ENCODE measurements around the gene TDRD9.

Gene TDRD9

DNA sequence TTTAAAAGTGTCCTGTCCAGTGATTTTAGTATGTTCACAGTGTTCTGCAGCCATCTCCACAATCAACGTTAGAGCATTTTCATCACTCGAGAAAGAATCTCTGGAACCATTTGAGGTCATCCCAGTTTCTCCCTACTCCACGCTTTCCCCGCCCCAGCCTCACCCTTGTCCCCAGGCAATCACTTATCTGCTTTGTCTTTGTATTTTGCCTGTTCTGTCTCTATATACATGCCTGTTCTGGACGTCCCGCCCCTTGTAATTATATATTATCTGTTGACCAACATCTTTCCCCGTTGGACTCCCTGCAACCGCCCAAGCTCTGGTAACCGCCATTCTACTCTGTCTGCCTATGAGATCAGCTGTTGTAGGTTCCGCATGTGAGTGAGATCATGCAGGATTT lies 135.7 kb downstream of the TDRD9 start:
- H3K4me3 ChIP-seq (ENCODE audit: insufficient read depth, low read depth, low read length), result no peak overlapping the region
- no peaks in the 10 kb centered on the region for H3K4me1 ChIP-seq (ENCODE audit: control insufficient read depth, insufficient read depth, low read length)
- H3K27ac ChIP-seq (ENCODE audit: insufficient read depth, low read depth, low read length, poor library complexity, severe bottlenecking), result no peak overlapping the region
- WGBS, 2 experiments, result 89 to 93% methylated on average over 9 of the region's 10 CpGs
- H3K36me3 ChIP-seq (ENCODE audit: control insufficient read depth, insufficient read depth, low read length), result no peaks in the 10 kb centered on the region
- H3K27me3 ChIP-seq (ENCODE audit: control insufficient read depth, insufficient read depth, low read length, poor library complexity, severe bottlenecking), result no peaks in the 10 kb centered on the region
- H3K9me3 ChIP-seq (ENCODE audit: control insufficient read depth, low read length), result peaks cover 4% of the 10 kb centered on the region

DNA sequence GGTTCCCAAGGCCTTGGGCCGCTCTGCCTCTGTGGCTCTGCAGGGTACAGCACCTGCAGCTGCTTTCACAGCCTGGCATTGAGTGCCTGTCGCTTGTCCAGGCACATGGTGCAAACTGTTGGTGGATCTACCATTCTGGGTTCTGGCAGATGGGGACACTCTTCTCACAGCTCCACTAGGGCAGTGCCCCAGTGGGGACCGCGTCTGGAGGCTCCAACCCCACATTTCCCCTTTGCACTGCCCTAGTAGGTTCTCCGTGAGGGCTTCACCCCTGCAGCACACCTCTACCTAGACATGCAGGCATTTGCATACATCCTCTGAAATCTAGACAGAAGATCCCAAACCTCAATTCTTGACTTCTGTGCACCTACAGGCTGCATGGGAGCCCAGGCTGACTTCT lies 138.0 kb downstream of the TDRD9 start:
- Histone ChIP-seq H3K27ac (ENCODE audit: insufficient read depth, low read depth, low read length, poor library complexity, severe bottlenecking) (no peak overlapping the region), H3K9me3 (ENCODE audit: control insufficient read depth, low read length) (peaks cover 4% of the 10 kb centered on the region), H3K4me3 (ENCODE audit: insufficient read depth, low read depth, low read length) (no peak overlapping the region), H3K4me1 (ENCODE audit: control insufficient read depth, insufficient read depth, low read length) (no peaks in the 10 kb centered on the region), H3K36me3 (ENCODE audit: control insufficient read depth, insufficient read depth, low read length) (no peaks in the 10 kb centered on the region), H3K27me3 (ENCODE audit: control insufficient read depth, insufficient read depth, low read length, poor library complexity, severe bottlenecking) (no peaks in the 10 kb centered on the region)
- WGBS, 2 experiments, result 76 to 80% methylated on average over 5 of the region's 5 CpGs

DNA sequence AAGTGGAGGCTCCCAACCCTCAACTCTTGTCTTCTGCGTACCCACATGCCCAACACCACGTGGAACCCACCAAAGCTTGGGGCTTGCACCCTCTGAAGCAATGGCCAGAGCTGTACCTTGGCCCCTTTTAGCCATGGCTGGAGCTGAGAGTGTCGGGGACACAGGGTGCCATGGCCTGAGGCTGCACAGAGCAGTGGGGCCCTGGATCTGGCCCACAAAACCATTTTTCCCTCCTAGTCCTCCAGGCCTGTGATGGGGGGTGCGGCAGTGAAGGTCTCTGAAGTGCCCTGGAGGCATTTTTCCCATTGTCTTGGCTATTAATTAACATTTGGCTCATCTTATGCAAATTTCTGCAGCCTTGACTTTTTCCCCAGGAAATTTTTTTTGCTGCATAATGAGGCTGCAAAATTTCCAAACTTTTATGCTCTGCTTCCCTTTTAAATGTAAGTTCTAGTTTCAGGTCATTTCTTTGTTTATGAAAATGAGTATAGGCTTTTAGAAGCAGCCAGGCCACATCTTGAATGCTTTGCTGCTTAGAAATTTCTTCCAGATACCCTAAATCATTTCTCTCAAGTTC lies 138.6 kb downstream of the TDRD9 start:
- no peak overlapping the region for H3K4me3 ChIP-seq (ENCODE audit: insufficient read depth, low read depth, low read length)
- peaks cover 4% of the 10 kb centered on the region for H3K9me3 ChIP-seq (ENCODE audit: control insufficient read depth, low read length)
- H3K27ac ChIP-seq (ENCODE audit: insufficient read depth, low read depth, low read length, poor library complexity, severe bottlenecking), result no peak overlapping the region
- no peaks in the 10 kb centered on the region for H3K27me3 ChIP-seq (ENCODE audit: control insufficient read depth, insufficient read depth, low read length, poor library complexity, severe bottlenecking)
- no peaks in the 10 kb centered on the region for H3K4me1 ChIP-seq (ENCODE audit: control insufficient read depth, insufficient read depth, low read length)
- no peaks in the 10 kb centered on the region for H3K36me3 ChIP-seq (ENCODE audit: control insufficient read depth, insufficient read depth, low read length)
- WGBS, 2 experiments, result 74 to 75% methylated on average over 4 of the region's 4 CpGs

DNA sequence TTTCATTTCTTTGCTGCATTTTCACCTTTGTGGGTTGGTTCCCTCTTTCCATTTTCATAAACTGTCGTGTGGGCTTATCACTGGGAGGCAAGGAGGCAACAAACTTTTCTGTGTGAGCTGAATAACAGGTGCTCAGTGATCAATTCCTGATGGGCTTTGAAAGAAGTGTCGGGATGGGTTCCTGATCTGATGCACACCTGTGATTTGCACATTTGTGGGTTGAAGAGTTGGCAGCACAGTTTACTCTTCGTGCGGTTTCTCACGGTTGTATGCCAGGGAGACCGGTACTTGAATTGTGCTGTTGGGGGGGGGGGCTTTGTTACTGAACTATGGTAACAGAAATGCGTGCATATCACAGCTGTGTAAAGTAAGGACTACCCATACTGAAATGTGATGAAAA lies 141.3 kb downstream of the TDRD9 start:
- Histone ChIP-seq H3K27me3 (ENCODE audit: control insufficient read depth, insufficient read depth, low read length, poor library complexity, severe bottlenecking) (no peaks in the 10 kb centered on the region), H3K27ac (ENCODE audit: insufficient read depth, low read depth, low read length, poor library complexity, severe bottlenecking) (no peak overlapping the region), H3K4me3 (ENCODE audit: insufficient read depth, low read depth, low read length) (no peak overlapping the region), H3K9me3 (ENCODE audit: control insufficient read depth, low read length) (peaks cover 4% of the 10 kb centered on the region), H3K4me1 (ENCODE audit: control insufficient read depth, insufficient read depth, low read length) (no peaks in the 10 kb centered on the region), H3K36me3 (ENCODE audit: control insufficient read depth, insufficient read depth, low read length) (no peaks in the 10 kb centered on the region)
- 89 to 92% methylated on average over 7 of the region's 7 CpGs for WGBS, 2 experiments

DNA sequence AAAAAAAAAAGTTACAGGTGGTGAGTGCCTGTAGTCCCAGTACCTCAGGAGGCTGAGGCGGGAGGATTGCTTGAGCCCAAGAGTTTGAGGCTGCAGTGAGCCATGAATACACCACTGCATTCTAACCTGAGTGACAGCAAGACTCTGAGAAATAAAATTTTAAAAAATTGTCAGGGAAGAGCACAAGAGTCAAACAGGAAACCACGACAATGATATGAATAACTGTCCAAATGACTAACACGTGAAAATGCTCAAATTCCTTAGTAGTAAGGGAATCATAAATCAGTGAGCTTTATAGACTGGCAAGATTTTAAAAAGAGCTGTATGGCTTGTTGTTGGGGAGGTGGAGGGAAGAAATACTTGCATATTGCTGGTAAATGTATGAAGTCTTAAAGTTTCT lies 144.3 kb downstream of the TDRD9 start:
- 94 to 97% methylated on average over 3 of the region's 3 CpGs for WGBS, 2 experiments

DNA sequence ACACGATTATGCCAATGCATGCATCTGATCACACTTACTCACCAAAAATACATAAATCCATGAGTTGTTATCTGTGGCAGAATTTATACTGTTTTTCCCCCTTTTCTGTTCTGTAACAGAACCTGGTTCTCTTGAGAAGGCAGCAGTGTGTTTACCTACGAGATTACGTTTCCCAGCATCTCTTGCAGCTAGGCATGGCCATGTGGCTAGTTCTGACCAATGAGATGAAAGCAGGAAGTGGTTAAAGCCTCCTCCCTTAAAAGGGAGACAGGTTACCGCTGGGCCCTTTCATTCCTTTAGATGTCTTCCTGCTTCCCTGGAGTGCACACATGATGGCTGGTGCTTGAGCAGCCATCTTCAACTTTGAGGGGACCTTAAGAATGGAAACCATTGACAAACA lies 145.5 kb downstream of the TDRD9 start:
- Histone ChIP-seq H3K4me1 (ENCODE audit: control insufficient read depth, insufficient read depth, low read length) (no peaks in the 10 kb centered on the region), H3K9me3 (ENCODE audit: control insufficient read depth, low read length) (no peaks in the 10 kb centered on the region), H3K27me3 (ENCODE audit: control insufficient read depth, insufficient read depth, low read length, poor library complexity, severe bottlenecking) (no peaks in the 10 kb centered on the region), H3K4me3 (ENCODE audit: insufficient read depth, low read depth, low read length) (no peak overlapping the region), H3K36me3 (ENCODE audit: control insufficient read depth, insufficient read depth, low read length) (no peaks in the 10 kb centered on the region), H3K27ac (ENCODE audit: insufficient read depth, low read depth, low read length, poor library complexity, severe bottlenecking) (no peak overlapping the region)
- WGBS, 2 experiments, result 68 to 69% methylated on average over 4 of the region's 4 CpGs

More for the DNA sequence above, 144.3 kb downstream of the TDRD9 start:
- Histone ChIP-seq H3K4me3 (ENCODE audit: insufficient read depth, low read depth, low read length) (no peak overlapping the region), H3K27ac (ENCODE audit: insufficient read depth, low read depth, low read length, poor library complexity, severe bottlenecking) (no peak overlapping the region), H3K27me3 (ENCODE audit: control insufficient read depth, insufficient read depth, low read length, poor library complexity, severe bottlenecking) (no peaks in the 10 kb centered on the region), H3K36me3 (ENCODE audit: control insufficient read depth, insufficient read depth, low read length) (no peaks in the 10 kb centered on the region), H3K4me1 (ENCODE audit: control insufficient read depth, insufficient read depth, low read length) (no peaks in the 10 kb centered on the region), H3K9me3 (ENCODE audit: control insufficient read depth, low read length) (no peaks in the 10 kb centered on the region)

DNA sequence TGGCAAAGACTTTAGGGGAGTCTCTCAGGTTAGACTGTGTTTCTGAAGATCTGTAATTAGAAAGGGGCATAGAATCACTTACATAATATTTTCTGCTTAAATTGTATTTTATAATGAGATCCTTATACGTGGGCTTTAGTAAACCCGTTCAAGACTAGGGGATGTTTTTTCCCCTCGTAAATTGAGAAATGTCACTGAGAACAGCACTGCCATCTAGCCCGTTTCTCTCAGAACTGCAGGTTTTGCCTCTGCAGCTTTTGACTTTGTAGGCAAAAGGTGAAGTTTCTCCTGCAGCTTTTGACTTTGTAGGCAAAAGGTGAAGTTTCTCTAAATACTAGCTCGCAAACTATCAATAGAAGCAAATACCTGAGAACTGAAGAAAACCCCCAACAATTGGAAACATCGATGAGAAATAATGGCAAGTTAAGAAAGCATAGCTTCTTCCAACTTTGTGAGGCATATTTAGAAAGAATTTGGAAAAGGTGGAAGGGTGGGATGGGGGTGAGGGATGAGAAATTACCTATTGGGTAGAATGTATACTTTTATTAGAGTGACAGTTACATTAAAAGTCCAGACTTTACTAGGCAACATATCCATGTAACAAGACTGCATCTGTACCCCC lies 147.4 kb downstream of the TDRD9 start:
- no peaks in the 10 kb centered on the region for H3K36me3 ChIP-seq (ENCODE audit: control insufficient read depth, insufficient read depth, low read length)
- H3K27me3 ChIP-seq (ENCODE audit: control insufficient read depth, insufficient read depth, low read length, poor library complexity, severe bottlenecking), result no peaks in the 10 kb centered on the region
- H3K9me3 ChIP-seq (ENCODE audit: control insufficient read depth, low read length), result no peaks in the 10 kb centered on the region
- 41 to 45% methylated on average over 6 of the region's 6 CpGs for WGBS, 2 experiments
- no peak overlapping the region for H3K27ac ChIP-seq (ENCODE audit: insufficient read depth, low read depth, low read length, poor library complexity, severe bottlenecking)
- no peaks in the 10 kb centered on the region for H3K4me1 ChIP-seq (ENCODE audit: control insufficient read depth, insufficient read depth, low read length)
- no peak overlapping the region for H3K4me3 ChIP-seq (ENCODE audit: insufficient read depth, low read depth, low read length)

DNA sequence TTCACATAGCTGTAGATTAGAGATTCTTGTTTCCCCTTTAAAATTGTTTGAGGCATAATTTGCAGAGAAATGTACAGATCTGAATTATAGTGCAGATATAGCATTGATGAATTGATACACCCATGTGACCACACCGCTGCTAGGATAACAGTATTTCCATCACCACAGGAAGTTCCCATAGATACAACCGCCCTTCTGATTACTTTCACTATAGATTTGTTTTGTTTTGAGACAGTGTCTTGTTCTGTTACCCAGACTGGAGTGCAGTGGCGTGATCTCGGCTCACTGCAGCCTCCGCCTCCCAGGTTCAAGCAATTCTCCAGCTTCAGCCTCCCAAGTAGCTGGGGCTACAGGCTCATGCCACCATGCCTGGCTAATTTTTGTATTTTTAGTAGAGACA lies 148.5 kb downstream of the TDRD9 start:
- 88 to 94% methylated on average over 5 of the region's 5 CpGs for WGBS, 2 experiments
- H3K27me3 ChIP-seq (ENCODE audit: control insufficient read depth, insufficient read depth, low read length, poor library complexity, severe bottlenecking), result no peaks in the 10 kb centered on the region
- no peaks in the 10 kb centered on the region for H3K36me3 ChIP-seq (ENCODE audit: control insufficient read depth, insufficient read depth, low read length)
- no peak overlapping the region for H3K27ac ChIP-seq (ENCODE audit: insufficient read depth, low read depth, low read length, poor library complexity, severe bottlenecking)
- no peaks in the 10 kb centered on the region for H3K9me3 ChIP-seq (ENCODE audit: control insufficient read depth, low read length)
- H3K4me3 ChIP-seq (ENCODE audit: insufficient read depth, low read depth, low read length), result no peak overlapping the region
- no peaks in the 10 kb centered on the region for H3K4me1 ChIP-seq (ENCODE audit: control insufficient read depth, insufficient read depth, low read length)

DNA sequence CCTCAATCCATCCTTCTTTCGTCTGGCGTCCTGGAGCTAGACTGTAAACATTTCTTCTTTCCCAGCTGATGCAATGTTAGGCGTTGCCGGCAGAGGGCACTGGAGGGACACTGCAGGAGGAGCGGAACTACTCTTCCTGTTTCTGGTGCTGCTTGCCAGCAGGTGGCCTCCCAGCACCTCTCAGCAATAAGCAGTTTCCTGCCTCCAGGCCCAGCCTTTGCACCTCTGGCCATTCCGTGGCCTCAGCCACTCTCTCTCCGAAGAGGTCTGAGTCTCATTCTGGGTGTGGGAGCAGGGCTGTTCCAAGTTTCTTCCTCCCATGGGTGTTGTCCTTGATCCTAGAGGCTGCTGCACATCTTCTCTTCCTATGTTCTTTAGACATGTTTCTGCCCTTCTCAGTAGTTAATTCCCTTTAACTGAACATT lies 149.8 kb downstream of the TDRD9 start:
- WGBS, 2 experiments, result 6% methylated on average over 7 of the region's 7 CpGs

DNA sequence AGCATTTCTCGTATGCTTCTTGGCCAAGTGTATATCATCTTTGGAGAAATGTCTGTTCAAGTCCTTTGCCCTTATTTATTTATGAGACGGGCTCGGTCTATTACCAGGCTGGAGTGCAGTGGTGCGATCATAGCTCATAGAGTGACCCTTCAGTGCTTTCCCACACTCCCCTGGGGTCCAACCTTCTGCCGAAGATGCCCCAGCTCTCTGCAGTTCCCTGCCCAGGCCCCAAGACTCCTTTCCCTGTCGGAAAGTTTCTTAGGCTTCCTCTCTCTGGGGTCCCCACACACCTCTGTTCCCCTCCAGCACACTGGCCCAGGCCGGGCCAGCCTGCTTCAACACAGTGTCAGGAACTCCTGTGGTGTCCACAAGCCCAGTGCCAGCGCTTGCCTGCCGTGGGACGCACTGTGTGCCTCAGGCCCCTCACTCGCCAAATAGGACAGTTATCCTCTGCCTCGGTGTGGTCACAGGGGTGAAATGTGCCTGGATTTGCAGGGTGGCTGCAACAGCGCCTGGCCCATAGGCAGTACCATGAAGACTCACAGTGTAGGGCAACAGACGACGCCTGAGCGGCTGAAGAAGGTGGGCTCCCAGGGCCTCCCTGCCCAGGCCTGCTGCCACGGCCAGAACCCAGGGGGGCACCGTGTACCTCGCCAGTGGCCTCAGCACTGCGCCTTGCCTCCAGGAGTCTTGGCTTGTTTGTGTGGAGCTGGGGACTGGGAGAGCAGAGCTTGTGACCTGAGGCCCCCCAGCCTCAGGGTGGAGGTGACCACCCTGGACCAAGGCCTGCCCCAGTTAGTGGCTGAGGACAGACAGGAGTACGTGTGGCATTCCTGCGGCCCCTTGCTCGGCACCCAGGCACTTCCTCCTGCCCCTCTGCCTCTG lies 152.4 kb downstream of the TDRD9 start:
- Histone ChIP-seq H3K27ac (ENCODE audit: insufficient read depth, low read depth, low read length, poor library complexity, severe bottlenecking) (no peak overlapping the region), H3K9me3 (ENCODE audit: control insufficient read depth, low read length) (no peaks in the 10 kb centered on the region), H3K27me3 (ENCODE audit: control insufficient read depth, insufficient read depth, low read length, poor library complexity, severe bottlenecking) (peaks cover 2% of the 10 kb centered on the region), H3K36me3 (ENCODE audit: control insufficient read depth, insufficient read depth, low read length) (no peaks in the 10 kb centered on the region), H3K4me3 (ENCODE audit: insufficient read depth, low read depth, low read length) (no peak overlapping the region), H3K4me1 (ENCODE audit: control insufficient read depth, insufficient read depth, low read length) (no peaks in the 10 kb centered on the region)
- WGBS, 2 experiments, result 93 to 95% methylated on average over 23 of the region's 23 CpGs

More for the DNA sequence above, 149.8 kb downstream of the TDRD9 start:
- Histone ChIP-seq H3K4me1 (ENCODE audit: control insufficient read depth, insufficient read depth, low read length) (no peaks in the 10 kb centered on the region), H3K4me3 (ENCODE audit: insufficient read depth, low read depth, low read length) (no peak overlapping the region), H3K36me3 (ENCODE audit: control insufficient read depth, insufficient read depth, low read length) (no peaks in the 10 kb centered on the region), H3K27ac (ENCODE audit: insufficient read depth, low read depth, low read length, poor library complexity, severe bottlenecking) (no peak overlapping the region), H3K27me3 (ENCODE audit: control insufficient read depth, insufficient read depth, low read length, poor library complexity, severe bottlenecking) (no peaks in the 10 kb centered on the region), H3K9me3 (ENCODE audit: control insufficient read depth, low read length) (no peaks in the 10 kb centered on the region)
